ENCODE results near the gene CSRP2.

CSRP2 gene

GRCh38 chr12:76890151-76891143 lies 11.6 kb upstream of the CSRP2 start:
- DNase-seq: no peak

DNA sequence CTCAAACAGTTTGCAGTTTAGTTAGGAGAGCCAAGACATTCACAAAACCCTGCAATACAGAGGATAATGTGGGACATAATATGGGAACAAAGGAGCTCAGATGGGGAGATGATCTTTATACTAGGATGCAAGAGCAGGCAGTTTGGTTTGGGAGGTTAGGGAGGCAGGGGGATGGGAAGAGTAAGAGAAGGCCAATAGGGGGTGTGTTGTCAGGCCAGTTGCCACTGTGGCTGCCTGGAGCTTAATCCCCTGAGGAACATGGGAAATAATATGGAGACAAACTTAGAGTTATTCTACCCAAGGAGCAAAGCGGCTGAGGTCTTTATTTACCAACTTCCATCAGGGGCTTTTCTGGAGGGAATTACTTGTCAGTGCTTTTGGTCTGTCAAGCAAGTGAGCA lies 10.0 kb upstream of the CSRP2 start:
- no peak for DNase-seq

DNA sequence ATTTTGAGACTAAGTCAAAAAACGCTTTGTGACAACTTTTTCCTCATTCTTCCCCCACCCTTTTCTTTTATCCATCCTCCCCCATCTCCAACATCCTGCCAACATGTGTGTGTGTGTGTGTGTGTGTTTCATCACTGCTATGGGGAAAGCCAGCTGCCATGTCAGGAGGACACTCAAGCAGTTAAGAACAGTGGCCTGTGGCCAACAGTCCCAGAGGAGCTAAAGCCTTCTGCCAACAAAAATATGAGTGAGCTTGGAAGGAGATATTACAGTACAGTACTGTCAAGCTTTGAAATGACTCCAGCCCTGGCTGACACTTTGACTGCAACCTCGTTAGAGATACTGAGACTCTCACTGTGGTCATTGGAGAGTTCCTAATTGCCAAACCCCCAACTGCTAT lies 5.0 kb upstream of the CSRP2 start:
- DNase-seq: no peak

GRCh38 chr12:76883151-76883550 lies 4.3 kb upstream of the CSRP2 start:
- no peak for DNase-seq

- no peak for DNase-seq
These were observed 3.5 kb upstream of the CSRP2 start for GRCh38 chr12:76882367-76882766.

GRCh38 chr12:76881142-76881541 lies 2.3 kb upstream of the CSRP2 start:
- no peak for DNase-seq

- no peak for DNase-seq
These were observed 1.8 kb upstream of the CSRP2 start for GRCh38 chr12:76880519-76881023.

DNA sequence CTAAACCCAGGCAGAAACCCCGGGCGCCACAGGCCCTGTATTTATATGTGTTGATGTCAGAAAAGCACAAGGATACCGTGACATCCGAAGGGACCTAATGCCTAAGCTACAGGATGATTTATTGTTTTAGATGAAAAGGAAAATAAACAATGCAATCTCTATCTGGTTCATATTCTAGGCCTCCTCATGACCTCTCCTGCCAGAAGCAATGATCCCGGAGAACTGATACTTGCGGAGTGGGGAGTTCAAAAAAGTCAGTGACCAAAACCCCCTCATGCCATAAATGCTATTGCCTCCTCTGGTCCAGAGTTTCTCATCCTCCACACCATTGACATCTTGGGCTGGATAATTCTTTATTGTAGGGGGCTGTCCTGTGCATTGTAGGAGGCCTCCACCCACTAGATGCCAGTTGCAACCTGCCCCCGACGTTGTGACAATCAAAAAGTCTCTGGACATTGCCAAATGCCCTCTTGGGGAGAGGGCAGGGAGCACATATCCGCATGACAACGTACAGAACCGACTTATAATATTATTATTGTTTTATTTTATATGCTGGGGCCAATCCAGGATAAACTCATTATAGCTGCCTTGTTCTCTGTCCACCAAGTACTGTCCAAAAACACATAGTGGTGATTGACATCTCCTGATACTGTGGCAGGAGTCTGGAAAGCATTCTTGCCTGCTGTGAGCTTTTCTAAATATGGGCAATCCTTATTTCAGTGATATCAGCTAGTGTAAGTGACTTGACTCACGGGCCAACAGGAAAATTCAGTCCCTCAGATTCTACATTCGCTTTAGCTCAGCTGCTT lies 1.1 kb upstream of the CSRP2 start:
- DNase-seq: no peak

- DNase-seq: no peak
These were observed 520 bp downstream of the CSRP2 start for GRCh38 chr12:76878099-76878898.

GRCh38 chr12:76876696-76877229 lies 2.1 kb downstream of the CSRP2 start:
- no peak for DNase-seq

DNA sequence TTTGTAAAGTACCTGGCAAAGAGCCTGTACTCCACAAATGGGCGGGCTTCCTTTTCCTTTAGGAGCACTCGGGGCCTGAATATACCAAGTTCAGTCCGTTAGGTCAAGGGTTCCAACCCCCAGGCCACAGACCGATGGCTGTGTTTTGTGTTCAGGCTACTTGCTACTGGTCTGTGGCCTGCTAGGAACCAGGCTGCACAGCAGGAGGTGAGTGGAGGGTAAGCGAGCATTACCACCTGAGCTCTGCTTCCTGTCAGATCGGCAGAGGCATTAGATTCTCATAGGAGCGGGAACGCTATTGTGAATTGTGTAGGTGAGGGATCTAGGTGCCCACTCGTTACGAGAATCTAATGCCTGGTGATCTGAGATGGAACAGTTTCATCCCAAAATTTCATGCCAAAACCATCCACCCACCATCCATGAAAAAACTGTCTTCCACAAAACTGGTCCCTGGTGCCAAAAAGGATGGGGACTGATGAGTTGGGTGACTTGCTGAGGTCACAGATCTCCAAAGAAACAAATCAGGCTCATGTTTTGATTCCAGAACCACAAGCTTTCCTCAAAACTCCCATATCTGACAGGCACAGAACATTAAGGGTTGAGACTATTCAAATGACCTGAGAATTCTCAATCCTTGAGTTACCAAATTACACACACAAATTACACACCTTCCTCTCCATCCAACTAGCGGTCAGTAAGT lies 4.2 kb downstream of the CSRP2 start:
- no peak for DNase-seq

- no peak for DNase-seq
These were observed 4.8 kb downstream of the CSRP2 start for GRCh38 chr12:76874027-76874426.

- no peak for DNase-seq
These were observed 6.4 kb downstream of the CSRP2 start for GRCh38 chr12:76872415-76872814.

- DNase-seq: no peak
These were observed 7.1 kb downstream of the CSRP2 start for GRCh38 chr12:76871742-76872141.

DNA sequence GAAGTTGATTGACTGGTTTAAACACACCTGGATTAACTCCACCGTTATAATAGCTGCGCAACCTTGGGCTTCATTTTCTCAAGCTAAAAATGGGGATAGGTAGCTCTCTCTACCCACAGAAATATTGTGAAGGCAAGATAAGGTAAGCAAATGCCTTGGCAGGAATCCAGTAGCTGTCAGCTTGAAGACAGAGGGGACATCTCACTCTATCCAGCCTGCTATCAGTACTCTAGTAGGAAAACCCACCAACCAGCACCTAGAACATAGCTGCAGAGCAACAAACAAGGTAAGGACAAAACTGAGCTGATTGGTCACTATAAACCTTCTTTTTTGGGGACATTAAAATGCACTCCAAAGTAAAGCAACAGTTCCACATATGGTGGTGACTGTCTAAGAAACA lies 7.7 kb downstream of the CSRP2 start:
- no peak for DNase-seq

GRCh38 chr12:76866726-76867125 lies 12.1 kb downstream of the CSRP2 start:
- peak; percentile 76 for DNase-seq

DNA sequence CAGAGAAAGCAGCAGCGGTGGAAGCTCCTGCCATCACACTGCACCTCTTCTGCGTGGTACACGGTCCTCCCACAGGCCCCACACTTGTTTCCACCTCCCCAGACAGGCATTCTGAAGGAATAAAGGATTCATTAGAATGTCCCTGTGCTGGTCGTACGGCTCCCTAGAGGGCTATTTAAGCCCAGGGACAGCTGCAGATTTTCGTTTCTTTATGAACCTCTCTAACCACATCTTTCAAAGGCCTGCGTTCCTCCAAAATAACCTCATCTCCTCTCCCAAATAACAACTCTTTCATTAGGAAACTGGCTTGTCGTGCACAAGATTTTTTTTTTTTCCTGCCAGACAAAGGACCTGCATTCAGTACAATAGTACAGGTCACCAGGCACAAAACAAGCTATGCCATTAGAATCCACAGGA lies 12.7 kb downstream of the CSRP2 start:
- DNase-seq: peak; percentile 81

DNA sequence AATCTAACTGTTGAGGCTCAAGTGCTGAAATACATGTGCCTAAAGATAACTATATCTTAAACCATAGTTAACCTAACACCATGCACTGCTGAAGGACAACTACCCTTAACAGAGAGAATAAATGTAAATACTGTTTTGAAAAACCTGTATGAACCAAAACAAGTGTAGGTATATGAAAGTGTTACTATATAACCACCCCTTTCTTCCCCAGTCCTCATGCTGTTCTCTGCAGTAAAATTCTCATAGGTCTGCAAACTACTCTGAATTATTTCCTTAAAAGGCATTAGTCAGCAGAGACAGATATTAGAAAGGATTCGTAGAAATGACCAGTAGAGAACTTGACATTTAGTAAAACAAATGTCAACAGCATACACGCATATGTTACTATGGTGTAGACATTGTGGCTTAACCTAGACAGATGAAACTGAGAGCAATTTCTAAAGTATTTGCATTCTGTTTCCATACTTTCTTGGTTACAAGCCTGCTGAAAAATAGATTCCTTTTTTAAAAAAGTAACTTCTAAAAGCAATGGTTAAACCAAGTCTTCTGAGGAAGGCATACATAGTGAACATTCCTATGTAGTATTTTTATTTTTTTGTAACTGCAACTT lies 13.9 kb downstream of the CSRP2 start:
- DNase-seq: no peak

- DNase-seq: no peak
These were observed 15.0 kb downstream of the CSRP2 start for GRCh38 chr12:76863837-76864236.

GRCh38 chr12:76863005-76863670 lies 15.7 kb downstream of the CSRP2 start:
- no peak for DNase-seq

- no peak for DNase-seq
These were observed 18.6 kb downstream of the CSRP2 start for GRCh38 chr12:76860256-76860655.

Data from retina (tissue), 1 donor.